ENCODE measurements around the gene GSS.

The GSS gene

DNA sequence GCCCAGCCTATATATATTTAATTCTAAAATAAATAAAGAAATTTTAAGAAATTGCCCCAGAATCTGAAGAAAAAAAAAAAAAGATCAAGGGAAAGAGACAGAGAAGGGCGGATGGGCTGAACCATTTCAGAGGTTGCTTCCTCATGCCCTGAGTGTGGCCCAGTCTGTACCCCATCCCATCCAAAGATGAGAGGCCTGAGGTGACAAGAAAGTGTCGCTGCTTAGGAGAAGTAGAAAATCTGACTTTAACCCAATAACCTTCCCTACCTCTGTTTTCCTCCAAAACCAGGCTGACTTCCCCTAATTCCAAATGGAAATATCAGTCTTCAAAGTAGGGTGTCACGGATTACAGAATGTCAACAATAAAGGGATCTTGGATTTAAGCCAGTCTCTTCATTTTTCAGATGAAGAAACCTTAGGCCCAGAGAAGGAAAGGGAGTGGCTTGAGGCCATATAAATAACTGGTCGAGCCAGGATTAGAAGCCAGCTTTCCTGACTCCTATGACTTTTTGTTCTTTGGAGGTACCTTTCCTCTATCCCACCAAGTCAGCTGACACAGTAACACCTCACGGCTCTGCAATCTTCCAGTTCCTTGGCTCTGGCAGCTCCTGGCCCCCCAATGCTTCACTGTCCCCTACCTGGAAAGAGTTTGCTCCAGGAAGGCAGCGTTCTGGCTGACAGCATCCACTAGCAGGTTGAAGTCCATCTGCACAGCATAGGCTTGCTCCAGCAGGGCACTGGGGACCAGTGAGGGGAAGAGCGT, 10.1 kb downstream of the GSS start:
- no peak for TF ChIP-seq POLR2AphosphoS5 (IDR thresholded peaks at IDR 0.05; ENCODE audit: low read depth)
- TF ChIP-seq, protein P1, sequence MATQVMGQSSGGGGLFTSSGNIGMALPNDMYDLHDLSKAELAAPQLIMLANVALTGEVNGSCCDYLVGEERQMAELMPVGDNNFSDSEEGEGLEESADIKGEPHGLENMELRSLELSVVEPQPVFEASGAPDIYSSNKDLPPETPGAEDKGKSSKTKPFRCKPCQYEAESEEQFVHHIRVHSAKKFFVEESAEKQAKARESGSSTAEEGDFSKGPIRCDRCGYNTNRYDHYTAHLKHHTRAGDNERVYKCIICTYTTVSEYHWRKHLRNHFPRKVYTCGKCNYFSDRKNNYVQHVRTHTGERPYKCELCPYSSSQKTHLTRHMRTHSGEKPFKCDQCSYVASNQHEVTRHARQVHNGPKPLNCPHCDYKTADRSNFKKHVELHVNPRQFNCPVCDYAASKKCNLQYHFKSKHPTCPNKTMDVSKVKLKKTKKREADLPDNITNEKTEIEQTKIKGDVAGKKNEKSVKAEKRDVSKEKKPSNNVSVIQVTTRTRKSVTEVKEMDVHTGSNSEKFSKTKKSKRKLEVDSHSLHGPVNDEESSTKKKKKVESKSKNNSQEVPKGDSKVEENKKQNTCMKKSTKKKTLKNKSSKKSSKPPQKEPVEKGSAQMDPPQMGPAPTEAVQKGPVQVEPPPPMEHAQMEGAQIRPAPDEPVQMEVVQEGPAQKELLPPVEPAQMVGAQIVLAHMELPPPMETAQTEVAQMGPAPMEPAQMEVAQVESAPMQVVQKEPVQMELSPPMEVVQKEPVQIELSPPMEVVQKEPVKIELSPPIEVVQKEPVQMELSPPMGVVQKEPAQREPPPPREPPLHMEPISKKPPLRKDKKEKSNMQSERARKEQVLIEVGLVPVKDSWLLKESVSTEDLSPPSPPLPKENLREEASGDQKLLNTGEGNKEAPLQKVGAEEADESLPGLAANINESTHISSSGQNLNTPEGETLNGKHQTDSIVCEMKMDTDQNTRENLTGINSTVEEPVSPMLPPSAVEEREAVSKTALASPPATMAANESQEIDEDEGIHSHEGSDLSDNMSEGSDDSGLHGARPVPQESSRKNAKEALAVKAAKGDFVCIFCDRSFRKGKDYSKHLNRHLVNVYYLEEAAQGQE (IDR thresholded peaks at IDR 0.05; ENCODE audit: insufficient replicate concordance, low read depth) = no peak
- TF ChIP-seq, protein P2, sequence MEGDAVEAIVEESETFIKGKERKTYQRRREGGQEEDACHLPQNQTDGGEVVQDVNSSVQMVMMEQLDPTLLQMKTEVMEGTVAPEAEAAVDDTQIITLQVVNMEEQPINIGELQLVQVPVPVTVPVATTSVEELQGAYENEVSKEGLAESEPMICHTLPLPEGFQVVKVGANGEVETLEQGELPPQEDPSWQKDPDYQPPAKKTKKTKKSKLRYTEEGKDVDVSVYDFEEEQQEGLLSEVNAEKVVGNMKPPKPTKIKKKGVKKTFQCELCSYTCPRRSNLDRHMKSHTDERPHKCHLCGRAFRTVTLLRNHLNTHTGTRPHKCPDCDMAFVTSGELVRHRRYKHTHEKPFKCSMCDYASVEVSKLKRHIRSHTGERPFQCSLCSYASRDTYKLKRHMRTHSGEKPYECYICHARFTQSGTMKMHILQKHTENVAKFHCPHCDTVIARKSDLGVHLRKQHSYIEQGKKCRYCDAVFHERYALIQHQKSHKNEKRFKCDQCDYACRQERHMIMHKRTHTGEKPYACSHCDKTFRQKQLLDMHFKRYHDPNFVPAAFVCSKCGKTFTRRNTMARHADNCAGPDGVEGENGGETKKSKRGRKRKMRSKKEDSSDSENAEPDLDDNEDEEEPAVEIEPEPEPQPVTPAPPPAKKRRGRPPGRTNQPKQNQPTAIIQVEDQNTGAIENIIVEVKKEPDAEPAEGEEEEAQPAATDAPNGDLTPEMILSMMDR (IDR thresholded peaks at IDR 0.05; ENCODE audit: insufficient read depth, low read length) = no peak
- no peak for TF ChIP-seq SPI1 (IDR thresholded peaks at IDR 0.05; ENCODE audit: borderline replicate concordance, low read depth)
- TF ChIP-seq GABPA (IDR thresholded peaks at IDR 0.05; ENCODE audit: low read depth) = no peak
- Histone ChIP-seq H3K27ac (replicated peaks) (no peak overlapping the region), H3K4me3 (replicated peaks; ENCODE audit: insufficient read depth, low read length) (no peak overlapping the region), H3K27me3 (ENCODE audit: insufficient read depth, poor library complexity, severe bottlenecking) (no peaks in the 10 kb centered on the region)
- no peak for DNase-seq (ENCODE audit: low read depth in 1 of 2, low spot score in 1 of 2)

DNA sequence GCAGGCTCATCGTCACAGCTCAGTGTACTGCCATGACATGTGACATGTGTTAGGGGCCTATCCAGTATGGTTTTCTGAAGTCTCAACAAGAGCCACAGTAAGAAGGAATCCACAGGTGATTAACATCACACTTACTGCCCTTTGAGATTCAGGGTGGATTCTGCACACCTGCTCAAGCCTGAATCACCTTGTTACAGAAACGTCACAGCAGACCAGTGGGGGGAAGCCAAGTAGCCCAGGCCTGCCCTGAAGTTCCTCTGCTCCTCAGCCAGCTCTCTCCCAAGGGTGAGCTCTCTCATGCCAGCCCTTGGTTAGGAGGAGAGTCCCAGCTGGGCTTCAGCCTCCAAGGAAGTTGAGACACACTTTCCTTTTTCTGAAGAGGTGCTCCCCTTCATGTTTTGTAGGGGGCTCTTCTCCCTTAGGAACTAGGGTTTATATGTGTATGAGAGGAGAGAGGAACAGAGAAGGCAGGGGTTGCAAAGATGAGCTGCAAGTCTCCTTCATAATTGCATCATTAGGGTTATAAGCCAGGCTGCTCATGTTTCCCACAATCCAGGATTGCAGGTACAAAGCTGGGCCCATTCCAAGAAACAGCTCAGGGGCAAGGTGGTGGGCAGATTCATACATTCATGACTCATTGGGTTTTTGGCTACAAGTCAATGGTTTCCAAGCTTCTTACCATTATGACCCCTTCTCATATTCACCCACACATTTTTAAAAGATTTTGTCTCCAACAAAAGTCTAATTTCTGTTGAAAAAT, 11.6 kb downstream of the GSS start:
- TF ChIP-seq, protein P2 (IDR thresholded peaks at IDR 0.05; ENCODE audit: insufficient read depth, low read length) = no peak
- no peak for TF ChIP-seq SPI1 (IDR thresholded peaks at IDR 0.05; ENCODE audit: borderline replicate concordance, low read depth)
- TF ChIP-seq POLR2AphosphoS5 (IDR thresholded peaks at IDR 0.05; ENCODE audit: low read depth) = no peak
- TF ChIP-seq, protein P1 (IDR thresholded peaks at IDR 0.05; ENCODE audit: insufficient replicate concordance, low read depth) = no peak
- no peak for TF ChIP-seq GABPA (IDR thresholded peaks at IDR 0.05; ENCODE audit: low read depth)
- Histone ChIP-seq H3K27ac (replicated peaks) (no peak overlapping the region), H3K4me3 (replicated peaks; ENCODE audit: insufficient read depth, low read length) (no peak overlapping the region), H3K27me3 (ENCODE audit: insufficient read depth, poor library complexity, severe bottlenecking) (no peaks in the 10 kb centered on the region)
- no peak for DNase-seq (ENCODE audit: low read depth in 1 of 2, low spot score in 1 of 2)

DNA sequence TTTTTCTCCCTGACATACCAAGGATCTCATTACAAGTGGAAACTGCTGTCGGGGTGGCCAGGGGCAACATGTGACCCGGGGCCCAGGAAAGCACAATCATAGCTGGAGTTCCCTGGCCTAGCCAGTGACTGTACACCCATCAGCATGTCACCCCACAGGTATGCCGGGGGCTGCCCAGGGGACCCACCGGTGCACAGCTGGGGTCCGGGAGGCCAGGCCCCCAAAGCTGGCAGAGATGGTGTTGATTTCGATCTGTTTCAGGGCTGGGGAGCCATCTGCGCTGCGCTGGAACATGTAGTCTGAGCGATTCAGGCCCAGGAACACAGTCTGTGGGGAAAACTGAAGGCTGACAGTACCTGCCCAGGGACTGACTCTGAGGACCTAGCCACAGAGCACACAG, 13.3 kb downstream of the GSS start:
- no peak for TF ChIP-seq SPI1 (IDR thresholded peaks at IDR 0.05; ENCODE audit: borderline replicate concordance, low read depth)
- TF ChIP-seq, protein P1 (IDR thresholded peaks at IDR 0.05; ENCODE audit: insufficient replicate concordance, low read depth) = no peak
- TF ChIP-seq GABPA (IDR thresholded peaks at IDR 0.05; ENCODE audit: low read depth) = no peak
- no peak for TF ChIP-seq POLR2AphosphoS5 (IDR thresholded peaks at IDR 0.05; ENCODE audit: low read depth)
- TF ChIP-seq, protein P2 (IDR thresholded peaks at IDR 0.05; ENCODE audit: insufficient read depth, low read length) = no peak
- H3K27me3 ChIP-seq (ENCODE audit: insufficient read depth, poor library complexity, severe bottlenecking) = no peaks in the 10 kb centered on the region
- H3K4me3 ChIP-seq (replicated peaks; ENCODE audit: insufficient read depth, low read length) = no peak overlapping the region
- H3K27ac ChIP-seq (replicated peaks) = no peak overlapping the region
- no peak for DNase-seq (ENCODE audit: low read depth in 1 of 2, low spot score in 1 of 2)
